Astrocyte of the cerebellum (primary cell): ENCODE measurements around the gene NSUN2.

ENCODE experiments used
- DNase-seq: peaks from one replicate; pipeline ENCODE4 v3.0.0-alpha.2; 2011; ENCODE audit warnings: low read depth
- H3K4me3 ChIP-seq: 2 replicates; pipeline ENCODE4 v1.5.1; 2011; ENCODE audit warnings: mild to moderate bottlenecking, low read depth, low read length, moderate library complexity
- CTCF ChIP-seq: IDR thresholded peaks from 2 replicates; pipeline ENCODE4 v1.5.1; 2012; ENCODE audit warnings: low read length, low read depth, moderate library complexity, mild to moderate bottlenecking; ENCODE audit errors: missing control alignments
- in situ Hi-C: cut with HindIII; loops from 2 replicates; pipeline ENCODE4 v1.10.0; 2017; ENCODE audit warnings: low sequenced_read_pairs

NSUN2 gene

GRCh38 chr5:6632888-6633468 is at the start of gene NSUN2, which contains the start of gene SRD5A1:
NSUN2 (minus strand) TSS chr5:6633044; CDS start chr5:6632979, 65 bp downstream.
SRD5A1 (plus strand) TSS chr5:6633440; CDS start chr5:6633577, 137 bp downstream.
- in situ Hi-C loops: no loop called here
- H3K4me3 ChIP-seq: peak within 1 kb of the TSS; percentile 58
- peak; percentile 76 for DNase-seq
- no peak for TF ChIP-seq CTCF

GRCh38 chr5:6682239-6682638 is 49.4 kb upstream of the NSUN2 start:
- H3K4me3 ChIP-seq: no peak overlapping the region
- TF ChIP-seq CTCF: no peak
- in situ Hi-C loops: no loop called here
- DNase-seq: no peak

GRCh38 chr5:6681682-6682081 is 48.8 kb upstream of the NSUN2 start:
- TF ChIP-seq CTCF: no peak
- DNase-seq: no peak
- no peak overlapping the region for H3K4me3 ChIP-seq
- in situ Hi-C loops: no loop called here

GRCh38 chr5:6680922-6681321 is 48.1 kb upstream of the NSUN2 start:
- no peak overlapping the region for H3K4me3 ChIP-seq
- in situ Hi-C loops: no loop called here
- no peak for TF ChIP-seq CTCF
- no peak for DNase-seq

GRCh38 chr5:6678385-6678784 is 45.5 kb upstream of the NSUN2 start:
- no peak overlapping the region for H3K4me3 ChIP-seq
- TF ChIP-seq CTCF: no peak
- in situ Hi-C loops: no loop called here
- DNase-seq: no peak

- in situ Hi-C loops: no loop called here
- DNase-seq: no peak
- TF ChIP-seq CTCF: no peak
These were observed 43.9 kb upstream of the NSUN2 start for GRCh38 chr5:6676702-6677101.

More at GRCh38 chr5:6676702-6677101, 43.9 kb upstream of the NSUN2 start:
- H3K4me3 ChIP-seq: no peak overlapping the region
